Tibial nerve (tissue), 4 donors: ENCODE measurements around the gene CNTNAP5. TPM values are rescaled to one million over a fixed set of nuclear protein-coding genes. Genes with fewer than 3 reads are reported as not detected.

Source experiments
- DNase-seq, 2 donors: peaks; one replicate each; pipeline ENCODE4 v3.0.0-alpha.2; 2019; ENCODE audit warnings: low spot score in 2 of 2
- H3K27ac ChIP-seq, 4 donors: fragments of 200-600 bp; sonication (generic) in 3 of 4; one replicate each; pipeline ENCODE4 v1.5.1; 2017 to 2019; ENCODE audit warnings: mild to moderate bottlenecking in 1 of 4
- H3K27me3 ChIP-seq, 2 donors: fragments of 200-600 bp; sonication (generic) in 1 of 2; one replicate each; pipeline versions ENCODE4 v1.5.1 to v1.6.0; 2017 to 2019
- H3K36me3 ChIP-seq, 3 donors: fragments of 200-600 bp; sonication (generic); one replicate each; pipeline ENCODE4 v1.5.1; 2018 to 2019
- H3K4me1 ChIP-seq, 4 donors: fragments of 200-600 bp; sonication (generic) in 3 of 4; one replicate each; pipeline ENCODE4 v1.5.1; 2017 to 2019
- H3K4me3 ChIP-seq, 4 donors: fragments of 200-600 bp; sonication (generic) in 3 of 4; one replicate each; pipeline ENCODE4 v1.5.1; 2017 to 2019; ENCODE audit warnings: mild to moderate bottlenecking in 1 of 4, moderate library complexity in 1 of 4
- H3K9me3 ChIP-seq, 4 donors: fragments of 200-600 bp; sonication (generic) in 3 of 4; one replicate each; pipeline ENCODE4 v1.5.1; 2017 to 2019
- CTCF ChIP-seq, 5 experiments: fragments of 200-600 bp in 3 of 5; fragments of 450-650 bp in 2 of 5; sonication (generic) in 3 of 5; IDR thresholded peaks; one replicate each; pipeline ENCODE4 v1.5.1; 2016 to 2019; ENCODE audit warnings: antibody characterized with exemption in 5 of 5, mild to moderate bottlenecking in 3 of 5, moderate library complexity in 2 of 5
- EP300 ChIP-seq, 2 donors: sonication (generic); formaldehyde crosslinking; IDR thresholded peaks; one replicate each; pipeline ENCODE4 v1.6.1; 2017; ENCODE audit warnings: antibody characterized with exemption in 2 of 2, mild to moderate bottlenecking in 1 of 2
- POLR2A ChIP-seq, 2 donors: fragments of 450-650 bp; IDR thresholded peaks; one replicate each; pipeline ENCODE4 v1.6.1; 2017; ENCODE audit warnings: antibody characterized with exemption in 2 of 2, mild to moderate bottlenecking in 2 of 2, moderate library complexity in 2 of 2
- WGBS, 2 donors: methylation state at CpG; one replicate each; pipeline ENCODE4 v1.1.5; 2018; 5-methylcytosine and 5-hydroxymethylcytosine counted together
- total RNA-seq, 4 donors: library from RNA; depleted of rRNA; stranded (reverse); fragments of >200 nt; gene quantifications; one replicate each; pipeline ENCODE4 v1.1.0, GENCODE V29; 2016

The CNTNAP5 gene
- total RNA-seq, 4 donors from 2014 or later: under 0.01 to 0.22 TPM; not detected in 2

GRCh38 chr2:124566518-124566970, 541.5 kb downstream of the CNTNAP5 start:
- H3K27ac ChIP-seq: no peak overlapping the region
- H3K36me3 ChIP-seq: no peaks in the 10 kb centered on the region
- H3K27me3 ChIP-seq: no peaks in the 10 kb centered on the region
- H3K4me3 ChIP-seq: no peak overlapping the region
- TF ChIP-seq CTCF (IDR thresholded peaks at IDR 0.05) (no peak), POLR2A (IDR thresholded peaks at IDR 0.05) (no peak), EP300 (IDR thresholded peaks at IDR 0.05) (no peak)
- no peak for DNase-seq
- no peaks in the 10 kb centered on the region for H3K9me3 ChIP-seq
- H3K4me1 ChIP-seq: no peaks in the 10 kb centered on the region

GRCh38 chr2:124570872-124571271, 545.8 kb downstream of the CNTNAP5 start:
- H3K27ac ChIP-seq: no peak overlapping the region
- DNase-seq: no peak
- no peaks in the 10 kb centered on the region for H3K9me3 ChIP-seq
- TF ChIP-seq CTCF (IDR thresholded peaks at IDR 0.05) (no peak), POLR2A (IDR thresholded peaks at IDR 0.05) (no peak), EP300 (IDR thresholded peaks at IDR 0.05) (no peak)
- no peaks in the 10 kb centered on the region for H3K4me1 ChIP-seq
- no peak overlapping the region for H3K4me3 ChIP-seq
- H3K27me3 ChIP-seq: no peaks in the 10 kb centered on the region
- no peaks in the 10 kb centered on the region for H3K36me3 ChIP-seq

- Histone ChIP-seq H3K27ac (no peak overlapping the region), H3K9me3 (no peaks in the 10 kb centered on the region), H3K27me3 (no peaks in the 10 kb centered on the region), H3K4me1 (no peaks in the 10 kb centered on the region), H3K4me3 (no peak overlapping the region), H3K36me3 (no peaks in the 10 kb centered on the region)
- TF ChIP-seq EP300 (IDR thresholded peaks at IDR 0.05): no peak
- no peak for TF ChIP-seq CTCF (IDR thresholded peaks at IDR 0.05)
- no peak for TF ChIP-seq POLR2A (IDR thresholded peaks at IDR 0.05)
- WGBS, 2 donors: 58 to 66% methylated on average over 3 of the region's 3 CpGs
- no peak for DNase-seq
These were observed 546.7 kb downstream of the CNTNAP5 start for GRCh38 chr2:124571836-124572235.

GRCh38 chr2:124572934-124573634, 548.0 kb downstream of the CNTNAP5 start:
- Histone ChIP-seq H3K4me3 (no peak overlapping the region), H3K4me1 (no peaks in the 10 kb centered on the region), H3K9me3 (no peaks in the 10 kb centered on the region), H3K27me3 (no peaks in the 10 kb centered on the region), H3K36me3 (no peaks in the 10 kb centered on the region), H3K27ac (no peak overlapping the region)
- no peak for DNase-seq
- no peak for TF ChIP-seq POLR2A (IDR thresholded peaks at IDR 0.05)
- TF ChIP-seq CTCF (IDR thresholded peaks at IDR 0.05): no peak
- TF ChIP-seq EP300 (IDR thresholded peaks at IDR 0.05): no peak
- 42 to 53% methylated on average over 1 of the region's 1 CpG for WGBS, 2 donors

GRCh38 chr2:124575497-124575896, 550.4 kb downstream of the CNTNAP5 start:
- H3K9me3 ChIP-seq: no peaks in the 10 kb centered on the region
- TF ChIP-seq POLR2A (IDR thresholded peaks at IDR 0.05) (no peak), EP300 (IDR thresholded peaks at IDR 0.05) (no peak), CTCF (IDR thresholded peaks at IDR 0.05) (no peak)
- H3K27ac ChIP-seq: no peak overlapping the region
- no peaks in the 10 kb centered on the region for H3K27me3 ChIP-seq
- H3K4me3 ChIP-seq: no peak overlapping the region
- no peaks in the 10 kb centered on the region for H3K4me1 ChIP-seq
- WGBS, 2 donors: 73 to 79% methylated on average over 2 of the region's 2 CpGs
- no peaks in the 10 kb centered on the region for H3K36me3 ChIP-seq
- DNase-seq: no peak
